HG03097 (cell line): ENCODE results near the gene COG5.
"Not testable (repeated sequence)": the region's sequence is repeated elsewhere in the genome, so short reads cannot be mapped to it uniquely, and the experiment has no call there.

Experiments
- ATAC-seq: cut with Tn5 transposase; IDR thresholded peaks from one replicate; pipeline ENCODE4 v1.9.1; 2021; ENCODE audit not compliant: unreplicated experiment, low FRiP score

The COG5 gene

DNA sequence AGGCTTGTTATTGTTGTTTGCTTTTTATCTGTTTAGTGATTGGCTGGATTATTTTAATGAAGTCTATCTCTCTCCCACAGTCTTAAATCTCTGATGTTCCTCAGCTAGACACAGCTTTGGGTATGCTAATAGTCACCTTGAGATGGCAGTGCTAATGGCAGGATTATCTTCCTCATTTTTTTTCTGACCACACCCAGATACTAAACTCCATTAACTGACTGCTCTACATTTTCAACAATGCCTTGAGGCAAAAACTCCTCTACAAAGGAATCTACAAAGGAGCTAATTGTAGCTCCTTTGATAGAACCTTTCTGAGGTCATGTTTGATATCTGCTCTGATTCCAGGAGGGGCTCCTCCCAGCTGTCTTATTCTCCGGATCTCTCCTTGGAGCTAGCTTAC, 272.3 kb downstream of the COG5 start:
- no peak for ATAC-seq

- ATAC-seq, result no peak
These were observed 276.7 kb downstream of the COG5 start for GRCh38 chr7:107286751-107287621.

DNA sequence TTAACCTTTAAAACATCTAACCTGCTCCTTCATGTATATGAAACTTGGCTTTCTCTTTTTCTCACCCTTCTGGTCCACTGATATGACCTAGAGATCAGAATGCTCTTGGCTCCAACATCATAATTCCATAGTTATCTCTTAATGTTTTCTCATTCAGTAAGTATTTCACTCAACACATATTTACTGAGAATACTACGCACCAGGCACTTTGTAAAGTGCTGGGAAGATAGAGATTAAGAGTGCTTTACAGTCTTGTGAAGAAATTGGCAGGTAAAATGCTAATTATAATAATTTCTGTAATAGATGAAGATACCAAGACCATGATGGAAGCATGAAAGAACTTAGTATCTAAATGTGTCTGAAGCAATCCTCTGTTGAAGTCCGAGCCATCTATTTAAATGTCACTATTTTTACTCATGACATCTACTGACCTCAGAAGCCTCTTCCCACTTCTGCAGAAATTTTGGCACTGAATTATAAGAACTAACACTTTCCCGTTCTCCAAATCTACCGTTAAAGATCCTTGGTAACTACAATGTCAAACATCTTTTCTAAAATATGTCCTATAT, 278.7 kb downstream of the COG5 start:
- no peak for ATAC-seq

GRCh38 chr7:107277331-107277730, 286.4 kb downstream of the COG5 start:
- ATAC-seq, result no peak

DNA sequence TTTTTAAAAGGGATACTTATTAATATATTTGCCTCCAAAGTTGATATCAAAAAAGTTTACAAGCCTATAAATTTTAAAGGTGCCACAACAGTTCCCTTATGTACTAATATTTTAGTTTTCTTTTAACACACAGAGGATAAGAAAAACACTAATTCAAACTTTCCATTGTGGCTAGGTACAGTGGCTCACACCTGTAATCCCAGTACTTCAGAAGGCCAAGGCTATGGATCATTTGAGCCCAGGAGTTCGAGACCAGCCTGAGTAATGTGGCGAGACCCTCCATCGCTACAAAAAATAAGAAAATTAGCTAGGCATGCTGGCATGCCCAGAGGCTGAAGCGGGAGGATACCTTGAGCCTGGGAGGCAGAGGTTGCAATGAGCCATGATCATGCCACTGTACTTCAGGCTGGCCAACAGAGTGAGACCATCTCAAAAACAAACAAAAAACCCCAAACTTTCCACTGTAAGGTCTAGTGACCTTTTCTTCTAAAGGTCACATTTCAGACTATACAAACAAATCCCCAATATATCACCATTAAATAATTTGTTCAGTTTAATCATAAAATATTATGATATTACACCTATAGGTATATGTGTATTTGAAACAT, 287.4 kb downstream of the COG5 start:
- ATAC-seq, result no peak

GRCh38 chr7:107274506-107274905, 289.2 kb downstream of the COG5 start:
- ATAC-seq, result no peak

GRCh38 chr7:107269790-107270189, 293.9 kb downstream of the COG5 start:
- no peak for ATAC-seq

DNA sequence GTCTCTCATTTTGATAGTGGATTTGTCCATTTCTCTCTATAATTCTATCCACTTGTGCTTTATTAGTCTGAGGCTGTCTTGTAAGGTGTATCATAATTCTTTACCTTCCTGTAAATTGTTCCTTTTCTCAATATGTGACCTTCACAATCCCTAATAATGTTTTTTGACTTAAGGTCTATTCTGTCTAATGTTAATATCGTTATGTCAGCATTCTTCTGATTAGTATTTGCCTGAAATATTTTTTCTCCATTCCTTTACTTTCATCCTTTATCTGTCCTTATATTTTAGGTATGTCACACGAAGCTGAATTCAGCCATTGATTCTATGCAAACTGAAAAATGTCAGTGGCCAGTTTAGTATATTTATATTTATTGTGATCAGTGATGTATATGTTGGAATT, 295.1 kb downstream of the COG5 start:
- no peak for ATAC-seq

DNA sequence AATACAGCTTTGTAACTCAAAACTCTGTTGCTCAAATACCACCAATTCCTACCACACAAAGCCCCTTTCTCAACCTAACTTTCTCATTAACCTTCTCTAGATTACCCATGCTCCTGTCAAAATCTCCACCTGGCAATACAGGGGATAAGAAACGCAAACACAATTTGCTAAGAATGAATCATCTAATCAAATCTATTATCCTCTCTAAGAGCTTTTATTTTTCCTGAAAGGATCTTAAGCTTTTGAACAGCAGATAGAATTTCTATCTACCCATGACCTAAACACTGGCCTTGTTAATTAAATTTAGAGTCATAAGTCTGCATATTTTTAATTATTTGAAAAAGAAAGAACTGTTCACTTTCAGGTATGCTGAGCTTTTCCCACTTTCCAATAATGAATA, 296.6 kb downstream of the COG5 start:
- no peak for ATAC-seq

DNA sequence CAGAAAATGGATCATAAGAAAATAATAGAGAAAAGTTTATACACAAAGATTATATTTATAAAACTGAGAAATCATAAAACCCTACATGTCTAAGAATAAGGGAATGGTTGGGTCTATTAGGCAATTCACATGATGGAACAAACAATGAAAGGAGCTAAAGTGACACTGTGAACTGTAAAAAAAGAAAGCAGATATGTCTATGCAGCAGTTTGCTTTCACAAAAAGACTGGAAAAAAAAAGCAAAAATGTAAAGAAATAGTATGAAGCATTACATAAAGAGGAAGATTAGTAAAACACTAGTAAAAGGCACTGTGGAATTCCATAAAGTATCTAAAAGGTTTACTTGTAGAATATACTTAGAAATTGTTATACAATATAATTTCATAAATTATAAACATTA, 299.0 kb downstream of the COG5 start:
- no peak for ATAC-seq

DNA sequence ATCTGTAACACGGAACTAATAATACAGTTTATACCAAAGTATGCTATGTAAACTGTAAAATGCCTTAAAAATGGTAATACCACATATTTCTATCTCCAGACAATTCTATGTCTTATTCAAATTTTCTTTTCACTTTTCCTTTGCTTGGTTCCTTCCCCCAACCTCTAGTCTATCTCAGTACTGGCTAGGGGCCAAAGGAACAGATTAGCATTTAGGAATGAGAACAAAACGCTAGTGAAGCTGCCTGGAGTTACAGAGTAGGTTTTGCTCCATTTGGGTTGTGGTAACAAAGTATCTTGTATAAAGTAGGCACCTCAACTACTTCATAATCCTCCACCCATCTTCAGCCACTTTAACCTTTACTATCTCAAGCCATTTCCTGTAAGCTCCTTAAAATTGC, 300.9 kb downstream of the COG5 start:
- no peak for ATAC-seq

GRCh38 chr7:107258737-107259136, 305.0 kb downstream of the COG5 start:
- no peak for ATAC-seq

DNA sequence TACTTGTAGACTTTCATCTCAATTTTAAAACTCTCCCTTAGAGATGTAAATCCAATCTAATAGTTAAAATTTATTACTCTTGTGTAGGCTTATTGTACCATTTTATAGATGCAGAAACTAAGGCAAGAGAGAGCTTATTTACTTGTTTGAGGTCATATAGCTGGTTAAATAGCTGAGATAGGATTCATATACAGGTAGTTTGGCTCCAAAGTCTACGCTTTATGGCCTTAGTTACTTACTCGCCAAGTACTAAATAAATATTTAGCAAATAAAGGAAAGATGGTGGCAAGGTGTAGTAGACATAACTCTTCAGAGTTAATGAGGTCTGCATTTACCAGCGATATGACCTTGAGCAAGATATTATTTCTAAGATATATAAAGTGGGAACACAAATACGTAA, 308.1 kb downstream of the COG5 start:
- ATAC-seq, result no peak

DNA sequence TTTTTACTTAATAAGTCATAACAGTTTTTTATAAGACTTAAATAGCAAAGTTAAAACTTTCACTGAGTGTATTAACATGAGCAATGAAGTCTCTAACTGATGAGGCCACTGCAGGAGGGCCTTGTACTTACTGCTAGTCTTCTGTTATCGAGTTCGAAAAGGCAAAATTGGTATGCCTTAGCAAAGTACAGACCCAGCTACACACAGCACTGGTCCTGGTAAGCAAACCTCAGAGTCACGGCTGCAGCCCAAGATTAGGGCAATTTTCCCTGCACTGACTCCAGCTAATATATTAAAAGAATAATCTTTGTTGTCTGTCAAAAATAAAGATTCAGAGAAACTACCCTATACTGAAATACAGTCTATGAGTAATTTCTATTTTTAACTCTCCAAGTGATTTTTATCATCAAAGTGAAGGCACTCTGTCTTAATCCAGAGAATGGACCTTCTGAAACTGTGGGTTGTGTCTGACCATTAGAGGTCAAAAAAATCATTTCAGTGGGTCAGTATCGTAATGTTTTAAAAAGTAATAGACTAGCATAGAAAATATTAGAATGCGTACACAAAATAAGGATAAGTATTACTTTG, 309.2 kb downstream of the COG5 start:
- ATAC-seq, result no peak

- no peak for ATAC-seq
These were observed 310.1 kb downstream of the COG5 start for GRCh38 chr7:107253599-107253998.

GRCh38 chr7:107251963-107252362, 311.8 kb downstream of the COG5 start:
- no peak for ATAC-seq

- no peak for ATAC-seq
These were observed 315.0 kb downstream of the COG5 start for GRCh38 chr7:107248551-107249316.

DNA sequence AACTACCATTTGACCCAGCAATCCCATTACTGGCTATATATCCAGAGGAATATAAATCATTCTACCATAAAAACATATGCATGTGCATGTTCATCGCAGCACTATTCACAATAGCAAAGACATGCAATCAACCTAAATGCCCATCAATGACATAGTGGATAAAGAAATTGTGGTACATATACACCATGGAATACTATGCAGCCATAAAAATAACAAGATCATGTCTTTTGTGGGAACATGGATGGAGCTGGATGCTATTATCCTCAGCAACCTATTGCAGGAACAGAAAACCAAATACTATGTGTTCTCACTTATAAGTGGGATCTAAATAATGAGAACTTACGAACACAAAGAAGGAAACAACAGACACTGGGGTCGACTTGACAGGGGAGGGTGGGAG, 316.9 kb downstream of the COG5 start:
- not testable (repeated sequence) for ATAC-seq

- ATAC-seq, result no peak
These were observed 319.1 kb downstream of the COG5 start for GRCh38 chr7:107244613-107245012.

DNA sequence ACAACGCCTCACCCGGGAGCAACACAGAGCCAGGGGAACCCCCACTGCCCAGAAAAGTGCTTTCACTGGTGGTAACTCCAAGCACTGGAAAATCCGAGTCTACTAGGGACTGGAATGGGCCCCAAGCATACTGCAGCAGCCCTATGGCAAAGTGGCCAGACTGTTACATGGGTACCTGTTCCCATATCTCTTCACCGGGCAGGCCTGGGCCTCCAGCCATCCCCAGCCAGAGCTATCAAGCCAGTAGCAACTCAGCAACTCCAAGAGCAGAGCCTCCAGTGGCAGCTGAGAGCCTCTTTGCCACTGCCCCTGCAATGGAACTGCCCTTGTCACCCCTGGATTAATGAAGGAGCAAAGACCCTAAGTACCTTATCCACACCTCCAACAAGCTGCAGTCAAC, 321.5 kb downstream of the COG5 start:
- ATAC-seq, result no peak

- no peak for ATAC-seq
These were observed 326.3 kb downstream of the COG5 start for GRCh38 chr7:107237451-107237850.
